Liver (tissue), 3 donors: ENCODE data around the gene SAMD1.

Experiments used
- CTCF ChIP-seq: fragments of 150-350 bp; IDR thresholded peaks from 2 replicates; pipeline ENCODE4 v1.5.1; 2017; ENCODE audit warnings: improper control_type of control experiment, low read depth, low read length; ENCODE audit not compliant: missing input control
- HNF4G ChIP-seq: IDR thresholded peaks from 2 replicates; pipeline ENCODE4 v1.6.1; 2016; ENCODE audit warnings: antibody characterized with exemption
- TAF1 ChIP-seq: conservative IDR thresholded peaks from 2 replicates; pipeline ENCODE4 v1.6.1; 2016; ENCODE audit warnings: antibody characterized with exemption, mild to moderate bottlenecking
- YY1 ChIP-seq: IDR thresholded peaks from 2 replicates; pipeline ENCODE4 v1.6.1; 2016; ENCODE audit warnings: antibody characterized with exemption, mild to moderate bottlenecking
- TF ChIP-seq, protein P1 (sequence below): IDR thresholded peaks from 2 replicates; pipeline ENCODE4 v1.6.1; 2016; ENCODE audit warnings: antibody characterized with exemption, mild to moderate bottlenecking
- TF ChIP-seq, protein P2 (sequence below): IDR thresholded peaks from 2 replicates; pipeline ENCODE4 v1.6.1; 2016; ENCODE audit warnings: antibody characterized with exemption
- donor health status: healthy.
- donor health status: healthy.

- TF ChIP-seq CTCF (no peak), HNF4G (no peak), YY1 (no peak), TAF1 (no peak)
- TF ChIP-seq, protein P1, sequence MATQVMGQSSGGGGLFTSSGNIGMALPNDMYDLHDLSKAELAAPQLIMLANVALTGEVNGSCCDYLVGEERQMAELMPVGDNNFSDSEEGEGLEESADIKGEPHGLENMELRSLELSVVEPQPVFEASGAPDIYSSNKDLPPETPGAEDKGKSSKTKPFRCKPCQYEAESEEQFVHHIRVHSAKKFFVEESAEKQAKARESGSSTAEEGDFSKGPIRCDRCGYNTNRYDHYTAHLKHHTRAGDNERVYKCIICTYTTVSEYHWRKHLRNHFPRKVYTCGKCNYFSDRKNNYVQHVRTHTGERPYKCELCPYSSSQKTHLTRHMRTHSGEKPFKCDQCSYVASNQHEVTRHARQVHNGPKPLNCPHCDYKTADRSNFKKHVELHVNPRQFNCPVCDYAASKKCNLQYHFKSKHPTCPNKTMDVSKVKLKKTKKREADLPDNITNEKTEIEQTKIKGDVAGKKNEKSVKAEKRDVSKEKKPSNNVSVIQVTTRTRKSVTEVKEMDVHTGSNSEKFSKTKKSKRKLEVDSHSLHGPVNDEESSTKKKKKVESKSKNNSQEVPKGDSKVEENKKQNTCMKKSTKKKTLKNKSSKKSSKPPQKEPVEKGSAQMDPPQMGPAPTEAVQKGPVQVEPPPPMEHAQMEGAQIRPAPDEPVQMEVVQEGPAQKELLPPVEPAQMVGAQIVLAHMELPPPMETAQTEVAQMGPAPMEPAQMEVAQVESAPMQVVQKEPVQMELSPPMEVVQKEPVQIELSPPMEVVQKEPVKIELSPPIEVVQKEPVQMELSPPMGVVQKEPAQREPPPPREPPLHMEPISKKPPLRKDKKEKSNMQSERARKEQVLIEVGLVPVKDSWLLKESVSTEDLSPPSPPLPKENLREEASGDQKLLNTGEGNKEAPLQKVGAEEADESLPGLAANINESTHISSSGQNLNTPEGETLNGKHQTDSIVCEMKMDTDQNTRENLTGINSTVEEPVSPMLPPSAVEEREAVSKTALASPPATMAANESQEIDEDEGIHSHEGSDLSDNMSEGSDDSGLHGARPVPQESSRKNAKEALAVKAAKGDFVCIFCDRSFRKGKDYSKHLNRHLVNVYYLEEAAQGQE = no peak
- TF ChIP-seq, protein P2, sequence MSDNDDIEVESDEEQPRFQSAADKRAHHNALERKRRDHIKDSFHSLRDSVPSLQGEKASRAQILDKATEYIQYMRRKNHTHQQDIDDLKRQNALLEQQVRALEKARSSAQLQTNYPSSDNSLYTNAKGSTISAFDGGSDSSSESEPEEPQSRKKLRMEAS = no peak
These were observed 44.8 kb upstream of the SAMD1 start for GRCh38 chr19:14135355-14135754.
